CD4-positive, alpha-beta T cell treated with Interleukin-2 at 100 ng/mL for 4 hours (primary cell): ENCODE results near the gene ARL13B.

Experiments used
- DNase-seq: peaks from one replicate; pipeline ENCODE4 v3.0.0-alpha.2; 2020; ENCODE audit warnings: low spot score

Gene ARL13B

DNA sequence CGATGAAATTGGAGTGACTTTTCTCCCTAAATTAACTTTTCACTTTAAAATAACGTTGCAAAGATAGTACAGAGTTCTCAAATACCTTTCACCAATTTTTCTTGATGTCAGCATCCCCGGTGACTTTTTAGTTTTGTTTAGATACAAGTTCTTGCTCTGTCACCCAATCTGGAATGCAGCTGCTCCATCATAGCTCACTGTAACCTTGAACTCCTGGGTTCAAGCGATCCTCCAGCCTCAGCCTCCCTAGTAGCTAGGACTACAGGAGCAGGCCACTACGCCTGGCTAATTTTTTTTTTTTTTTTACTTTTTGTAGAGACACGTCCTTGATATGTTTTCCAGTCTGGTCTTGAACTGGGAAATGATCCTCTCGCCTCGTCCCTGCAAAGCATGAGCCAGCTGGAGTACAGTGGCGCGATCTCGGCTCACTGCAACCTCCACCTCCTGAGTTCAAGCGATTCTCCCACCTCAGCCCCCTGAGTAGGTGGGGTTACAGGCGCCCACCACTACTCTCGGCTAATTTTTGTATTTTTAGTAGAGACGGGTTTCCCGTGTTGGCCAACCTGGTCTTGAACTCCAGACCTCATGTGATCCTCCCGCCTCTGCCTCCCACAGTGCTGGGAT is 83.7 kb downstream of the ARL13B start:
- DNase-seq = no peak

DNA sequence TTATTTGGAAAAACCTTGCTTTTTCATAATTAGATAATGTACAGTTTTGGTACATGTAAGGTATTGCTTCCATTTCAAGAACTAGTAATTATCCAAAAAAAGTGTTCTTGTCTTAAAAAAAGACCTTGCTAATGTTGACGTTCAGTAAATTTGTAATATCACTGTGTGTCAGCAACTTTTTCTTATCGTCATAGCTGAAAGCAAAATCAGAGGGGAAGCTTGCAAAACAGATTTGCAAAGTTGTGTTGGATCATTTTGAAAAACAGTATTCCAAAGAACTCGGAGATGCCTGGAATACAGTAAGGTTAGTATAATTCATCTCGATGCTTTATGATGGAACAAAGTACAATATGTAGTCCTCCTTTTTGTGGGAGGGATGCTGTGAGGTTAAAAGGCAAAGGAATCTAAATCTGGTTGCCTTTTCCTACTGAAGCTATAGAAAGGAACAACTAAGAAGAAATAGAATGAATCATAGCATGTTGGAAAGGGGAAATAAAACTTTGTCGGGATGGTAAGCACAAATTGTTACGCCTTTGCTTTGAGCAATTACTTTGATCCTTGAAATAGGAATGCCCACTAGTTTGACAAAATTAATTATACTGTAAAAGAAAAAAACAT is 84.4 kb downstream of the ARL13B start:
- DNase-seq = no peak

DNA sequence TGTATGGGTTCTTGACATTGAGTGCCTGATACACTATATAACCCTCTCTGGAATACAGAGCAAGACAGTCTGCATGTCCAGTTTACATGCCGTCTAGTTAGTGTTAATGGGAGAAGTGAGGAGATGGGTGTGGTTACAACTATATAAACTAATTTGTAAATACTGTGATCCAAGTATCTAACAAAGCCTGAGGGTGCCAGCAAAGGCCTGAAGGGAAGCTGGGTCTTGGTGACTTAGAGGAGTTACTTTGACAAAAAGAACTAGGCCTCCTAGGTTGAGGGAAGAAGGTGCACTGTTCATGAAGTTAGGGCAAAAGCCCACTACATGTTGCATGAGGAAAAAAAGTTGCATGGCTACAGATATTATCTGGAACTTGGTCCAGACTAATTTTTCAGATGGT is 85.2 kb downstream of the ARL13B start:
- DNase-seq = no peak

DNA sequence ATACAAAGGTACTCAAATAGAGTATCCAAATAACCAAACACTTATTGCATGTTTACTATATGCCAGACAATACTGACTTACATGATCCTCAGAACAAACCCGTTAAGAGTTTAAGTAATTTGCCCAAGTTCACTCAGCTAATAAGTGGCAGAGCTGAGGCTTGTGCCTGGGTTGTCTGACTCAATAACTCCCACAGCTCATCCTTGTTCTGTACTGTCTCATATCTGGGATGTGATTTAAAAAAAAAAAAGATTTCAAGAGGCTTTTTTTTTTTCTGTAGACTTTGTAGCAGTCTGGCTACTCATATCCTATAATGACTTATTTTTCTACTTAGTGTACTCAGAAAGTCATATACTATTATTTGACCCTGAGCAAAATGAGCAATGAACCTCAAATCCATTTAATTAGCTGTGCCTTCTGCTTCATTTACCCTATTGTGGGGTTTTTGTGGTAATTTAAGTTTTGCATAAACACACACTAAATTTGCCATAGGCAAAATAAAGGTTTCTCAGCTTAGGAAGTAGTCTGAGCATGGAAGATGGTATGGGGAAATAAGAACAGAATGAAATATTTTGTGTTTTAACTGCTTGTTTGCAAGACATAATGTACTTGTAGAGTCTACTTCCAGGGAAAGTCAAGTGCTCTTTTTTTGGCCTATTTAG is 86.0 kb downstream of the ARL13B start:
- DNase-seq = no peak

DNA sequence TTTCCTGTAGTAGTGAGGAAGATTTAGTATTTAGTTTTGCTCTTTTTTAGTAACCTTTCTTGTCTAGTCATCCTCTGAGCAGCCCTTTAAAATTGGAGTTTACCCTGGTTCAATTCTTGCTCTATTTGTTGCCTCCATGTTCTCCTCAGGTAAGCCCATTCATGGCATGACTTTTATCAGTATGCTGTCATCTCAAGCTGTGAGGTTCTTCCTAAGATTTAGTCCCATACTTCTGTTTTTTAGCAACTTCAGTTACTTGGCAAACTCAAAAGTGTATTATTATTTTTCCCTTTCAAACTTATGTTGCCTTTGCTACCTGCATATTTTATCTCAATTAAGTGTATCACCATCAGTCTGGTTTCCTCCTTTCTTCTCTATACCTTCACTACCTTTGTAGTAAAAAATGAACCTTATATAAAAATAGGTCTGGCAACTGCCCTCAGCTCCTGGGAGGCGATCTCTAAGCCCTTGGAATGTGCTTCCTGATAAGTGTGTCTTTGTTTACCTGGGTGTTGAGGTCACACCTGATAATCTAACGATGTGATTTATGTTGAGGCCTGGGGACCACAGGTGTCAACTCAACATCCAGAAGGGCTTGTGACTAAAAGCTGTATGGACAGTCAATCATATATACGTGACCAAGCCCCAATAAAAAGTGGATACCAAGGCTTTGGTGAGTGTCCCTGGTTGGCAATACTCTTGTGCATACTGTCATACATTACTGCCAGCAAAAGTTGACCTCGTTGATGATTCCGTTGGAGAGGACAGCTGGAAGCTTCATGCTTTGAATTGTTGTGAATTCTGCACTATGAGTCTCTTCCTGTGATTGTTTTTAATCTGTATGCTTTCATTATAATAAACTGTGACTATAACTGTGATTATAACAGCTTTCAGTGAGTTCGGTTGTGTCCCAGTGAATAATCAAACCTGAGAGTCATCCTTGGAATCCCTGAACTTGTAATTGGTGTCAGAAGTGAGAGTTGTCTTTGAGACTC is 86.8 kb downstream of the ARL13B start:
- DNase-seq = no peak

DNA sequence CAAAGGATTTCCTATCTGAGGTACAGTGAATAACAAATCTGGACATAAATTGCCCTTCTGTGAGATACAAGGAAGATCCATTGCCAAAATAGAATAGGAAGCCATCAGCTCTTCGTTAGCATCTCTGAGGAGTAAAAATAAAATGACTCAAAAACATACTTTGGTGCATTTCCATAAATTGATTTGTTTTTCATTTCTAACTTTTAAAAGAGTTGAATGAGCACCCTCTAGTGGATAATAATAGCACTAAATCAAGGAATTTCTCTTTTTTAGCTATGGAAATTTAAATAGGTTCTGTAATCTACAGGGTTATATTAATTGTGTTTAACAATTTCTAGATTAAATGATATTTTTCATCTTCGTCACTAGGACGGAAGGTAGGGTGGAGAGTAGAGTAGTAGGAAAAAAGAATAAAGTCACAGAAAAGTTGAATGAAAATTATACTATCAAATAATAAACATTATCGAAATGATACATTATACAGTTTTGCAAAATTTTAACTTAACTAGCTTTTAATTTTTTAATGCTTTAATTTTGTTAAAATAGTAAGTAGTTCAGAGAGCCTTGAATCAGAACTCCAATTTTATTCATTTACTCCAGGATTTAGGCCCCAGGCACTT is 89.3 kb downstream of the ARL13B start:
- peak; percentile 39 for DNase-seq

DNA sequence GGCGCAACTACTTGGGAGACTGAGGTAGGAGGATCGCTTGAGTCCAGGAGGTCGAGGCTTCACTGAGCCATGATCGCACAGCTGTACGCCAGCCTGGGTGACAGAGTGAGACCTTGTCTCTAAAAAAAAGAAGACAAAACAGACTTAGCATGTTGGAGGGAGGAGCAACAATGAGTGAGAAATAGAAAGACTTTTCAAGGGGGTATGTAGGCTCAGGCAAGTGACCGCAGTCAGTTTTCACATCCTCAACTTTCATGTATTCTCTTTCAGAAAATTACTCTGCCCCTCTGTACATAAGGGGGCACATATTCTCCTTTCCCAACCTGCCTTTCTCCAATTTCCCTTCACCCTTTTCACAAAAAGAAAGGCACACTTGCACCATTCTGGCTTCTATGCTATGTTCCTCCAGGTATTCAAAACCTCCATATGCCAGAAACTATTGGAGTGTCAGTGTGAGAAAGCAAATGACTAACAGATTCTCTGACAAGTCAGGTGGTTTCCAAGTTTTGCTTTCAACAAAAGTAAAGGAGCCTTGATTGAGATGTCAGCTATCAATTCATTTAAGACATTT is 90.5 kb downstream of the ARL13B start:
- DNase-seq = no peak

DNA sequence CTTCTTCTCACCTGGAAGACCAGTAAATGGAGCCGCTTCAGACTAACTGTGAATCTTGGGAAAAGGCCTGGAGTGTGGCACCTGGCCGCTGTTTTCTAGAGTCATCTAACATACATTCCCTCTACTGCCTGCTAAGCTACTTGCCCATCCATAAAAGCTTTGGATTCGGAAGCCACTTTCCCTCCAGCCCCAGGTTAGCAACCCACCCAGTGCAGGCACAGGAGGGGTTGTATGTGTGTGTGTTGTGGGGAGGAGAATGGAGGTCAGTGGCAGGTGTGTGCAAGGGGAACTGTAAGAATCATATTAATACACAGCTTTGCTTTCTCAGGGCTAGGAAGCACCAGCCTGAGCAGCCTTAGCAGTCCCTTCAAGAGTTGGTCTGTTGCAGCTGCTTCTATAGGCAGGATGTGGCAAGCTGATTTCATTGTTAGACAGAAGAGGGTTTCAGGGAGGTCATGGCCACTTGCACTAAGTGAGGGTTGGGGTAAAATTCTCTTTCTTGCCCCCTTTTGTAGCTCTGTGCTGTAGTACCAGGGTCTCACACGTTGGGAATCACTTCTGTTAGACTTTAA is 91.8 kb downstream of the ARL13B start:
- DNase-seq = no peak

DNA sequence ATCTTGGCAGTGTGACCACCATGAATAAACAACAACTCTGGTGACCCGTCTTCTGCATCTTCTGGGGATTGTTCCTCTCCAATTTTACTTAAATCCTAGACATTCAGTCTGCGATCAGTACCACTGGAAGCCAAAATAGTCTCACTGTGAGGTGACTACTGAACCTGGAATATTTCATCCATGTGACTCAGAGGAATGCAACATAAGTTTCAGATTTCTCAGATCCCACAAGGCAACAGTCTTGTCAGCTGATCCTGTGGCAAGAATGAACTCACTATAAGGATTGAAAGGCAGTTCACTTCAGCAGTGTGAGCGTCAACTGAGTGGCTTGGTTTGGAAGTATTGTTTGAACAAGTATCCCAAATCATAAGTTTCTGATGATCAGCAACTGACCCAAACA is 96.1 kb downstream of the ARL13B start:
- DNase-seq = no peak

DNA sequence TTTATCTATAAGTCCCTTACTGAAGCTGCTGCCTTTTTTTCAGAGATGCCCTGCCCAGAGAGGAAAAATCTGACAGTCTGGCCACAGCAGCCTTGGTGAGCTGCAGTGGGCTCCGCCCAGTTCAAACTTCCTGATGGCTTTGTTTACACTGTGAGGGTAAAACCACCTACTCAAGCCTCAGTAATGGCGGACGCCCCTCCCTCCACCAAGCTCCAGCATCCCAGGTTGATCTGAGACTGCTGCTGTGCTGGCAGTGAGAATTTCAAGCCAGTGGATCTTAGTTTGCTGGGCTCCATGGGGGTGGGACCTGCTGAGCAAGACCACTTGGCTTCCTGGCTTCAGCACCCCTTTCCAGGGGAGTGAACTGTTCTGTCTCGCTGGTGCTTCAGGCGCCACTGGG is 100.6 kb downstream of the ARL13B start:
- peak; percentile 20 for DNase-seq

DNA sequence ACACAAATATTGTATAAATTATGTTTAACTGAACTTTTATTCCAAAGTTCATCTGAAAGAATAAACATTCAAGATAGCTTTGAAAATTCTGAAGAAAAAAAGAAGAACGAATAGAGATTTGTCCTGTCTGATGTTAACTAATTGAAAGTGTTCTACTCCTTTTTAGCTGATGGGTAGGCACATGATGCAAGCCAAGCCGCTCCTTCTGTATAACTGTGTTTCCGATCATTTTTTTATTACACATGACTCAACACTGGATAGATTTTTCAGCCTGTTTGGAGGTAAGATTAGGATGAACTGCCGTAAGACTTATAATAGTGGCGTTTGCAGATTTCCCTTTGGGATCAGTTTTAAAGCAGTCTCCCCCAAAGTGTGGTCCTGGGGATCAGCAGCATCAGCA is 101.9 kb downstream of the ARL13B start:
- DNase-seq = no peak

DNA sequence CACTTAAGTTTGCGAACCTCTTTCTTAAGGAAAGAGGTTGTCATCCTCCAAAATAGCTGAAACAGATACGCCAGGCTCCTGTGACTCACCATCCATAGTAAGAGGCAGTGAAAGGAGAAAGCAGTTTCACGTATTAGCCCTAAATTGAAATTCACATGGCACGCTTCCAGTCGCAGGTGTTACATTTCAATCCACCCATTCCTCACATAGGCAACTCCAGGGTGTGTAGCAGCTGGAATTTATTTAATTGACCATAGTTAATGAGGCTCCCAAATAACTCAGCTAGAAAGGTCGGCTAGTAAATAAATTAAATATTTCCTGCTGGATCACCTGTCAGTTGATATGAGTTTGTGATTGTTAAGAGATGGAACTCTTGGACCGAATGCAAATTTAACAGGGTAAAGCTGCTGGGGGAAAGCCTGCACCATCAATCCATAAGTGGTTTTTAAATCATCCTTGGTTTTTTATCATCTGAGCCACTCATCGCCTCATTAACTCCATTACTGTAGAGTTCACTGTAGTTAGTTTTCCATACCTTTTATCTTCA is 102.5 kb downstream of the ARL13B start:
- no peak for DNase-seq

DNA sequence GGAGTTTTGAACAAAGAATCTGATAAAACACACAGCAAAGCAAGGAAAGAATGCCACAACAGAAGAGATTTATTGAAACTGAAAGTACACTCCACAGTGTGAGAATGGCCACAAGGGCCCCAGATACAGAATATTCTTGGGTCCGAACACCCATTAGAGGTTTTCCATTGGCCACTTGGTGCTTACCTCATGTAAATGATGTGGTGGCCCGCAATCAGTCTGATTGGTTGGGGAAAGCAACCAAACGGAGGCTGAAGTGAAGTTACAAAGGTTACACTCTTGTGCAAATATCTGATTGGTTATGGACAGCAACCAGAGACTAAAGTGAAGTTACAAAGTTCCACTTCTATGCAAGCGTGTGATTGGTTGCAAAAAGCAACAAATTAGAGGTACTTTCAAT is 103.3 kb downstream of the ARL13B start:
- DNase-seq = no peak

DNA sequence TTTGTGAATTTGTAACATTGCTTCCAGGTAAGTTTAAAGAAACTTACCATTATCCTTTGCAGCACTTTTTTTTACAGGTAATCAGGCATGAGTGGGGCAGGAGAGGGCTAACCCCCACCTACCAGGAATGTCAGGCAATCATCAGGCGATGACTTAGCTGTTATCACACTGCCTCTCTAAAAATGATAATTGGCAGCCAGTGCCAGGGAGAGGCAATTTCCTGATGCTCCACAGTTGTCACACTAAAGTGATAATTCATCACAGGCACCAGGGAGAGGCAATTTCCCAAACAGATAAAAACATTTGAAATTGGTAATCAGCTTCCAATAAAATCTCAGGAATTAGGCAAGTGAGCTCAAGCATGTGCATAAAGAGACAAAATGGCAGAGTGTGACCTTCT is 109.2 kb downstream of the ARL13B start:
- no peak for DNase-seq

DNA sequence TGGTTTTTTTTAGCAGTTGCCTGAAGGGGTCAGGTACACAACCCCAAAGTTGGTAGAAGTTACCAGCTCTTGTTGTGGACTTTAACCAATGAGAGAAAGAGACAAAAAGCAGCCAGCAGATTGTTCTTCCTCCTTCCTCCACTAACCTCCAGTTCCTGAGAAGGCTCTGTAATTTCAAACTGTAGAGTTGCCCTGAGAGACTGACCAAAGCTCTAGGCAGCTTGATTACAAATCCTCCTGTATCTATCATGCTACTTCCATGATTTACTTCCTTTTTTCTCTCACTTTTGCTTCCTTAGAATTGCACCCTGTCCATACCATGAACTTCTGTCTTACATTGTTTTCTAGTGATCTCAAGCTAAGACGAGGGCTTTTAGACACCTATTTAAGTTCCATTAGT is 112.1 kb downstream of the ARL13B start:
- no peak for DNase-seq

DNA sequence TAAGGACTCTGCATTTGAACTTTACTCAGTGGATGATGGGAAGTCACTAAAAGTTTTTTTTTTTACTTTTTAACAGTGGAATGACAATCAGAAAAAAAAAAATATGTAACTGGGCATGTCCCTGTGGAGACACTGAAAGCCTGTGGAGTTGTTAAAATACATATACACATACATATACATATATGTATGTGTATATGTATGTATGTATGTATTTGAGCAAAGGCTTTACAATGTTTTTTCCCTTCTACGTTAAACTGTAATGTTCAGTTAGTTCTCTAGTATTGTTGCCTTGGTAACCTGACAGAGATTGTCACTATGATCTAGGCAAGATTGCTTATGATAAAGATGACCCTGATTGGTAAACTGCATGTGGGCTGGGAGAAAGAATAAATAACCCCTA is 113.2 kb downstream of the ARL13B start:
- no peak for DNase-seq

DNA sequence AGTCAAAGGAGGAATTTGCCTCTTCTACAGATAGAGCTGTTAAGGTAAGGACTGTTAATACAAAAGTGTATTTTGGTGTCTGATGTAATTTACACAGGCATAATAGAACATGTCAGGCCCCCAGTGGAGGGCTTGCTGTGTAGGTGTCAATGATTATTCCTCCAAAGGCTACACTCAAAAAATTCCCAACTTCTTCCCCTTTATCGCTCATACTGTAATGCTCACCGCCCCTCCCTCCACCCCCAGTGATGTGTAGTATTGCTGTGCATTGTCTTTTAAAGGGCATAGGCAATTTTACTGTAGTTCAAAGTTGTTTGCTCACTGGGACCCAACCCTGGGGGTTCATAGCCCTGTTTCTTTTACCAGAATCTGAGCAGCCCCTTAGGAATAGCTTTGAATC is 115.2 kb downstream of the ARL13B start:
- DNase-seq = no peak

DNA sequence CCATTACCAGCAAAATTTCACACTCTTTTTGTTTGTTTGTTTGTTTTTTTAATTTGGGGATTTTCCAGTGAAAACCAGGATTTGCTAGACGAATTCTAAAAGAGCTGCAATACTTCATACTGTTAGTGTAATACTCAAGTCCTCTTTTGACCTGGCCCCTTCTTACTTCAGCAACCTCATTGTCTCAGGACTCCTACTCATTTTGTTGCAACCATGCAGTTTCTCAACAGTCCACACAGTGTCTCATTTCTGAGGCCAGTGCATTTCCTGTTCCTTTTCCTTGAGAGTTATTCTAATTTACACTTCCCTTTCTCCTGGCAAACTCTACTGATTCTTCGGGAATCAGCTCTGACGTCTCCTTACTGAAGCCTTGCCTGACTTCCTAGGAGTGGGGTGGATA is 118.5 kb downstream of the ARL13B start:
- no peak for DNase-seq

DNA sequence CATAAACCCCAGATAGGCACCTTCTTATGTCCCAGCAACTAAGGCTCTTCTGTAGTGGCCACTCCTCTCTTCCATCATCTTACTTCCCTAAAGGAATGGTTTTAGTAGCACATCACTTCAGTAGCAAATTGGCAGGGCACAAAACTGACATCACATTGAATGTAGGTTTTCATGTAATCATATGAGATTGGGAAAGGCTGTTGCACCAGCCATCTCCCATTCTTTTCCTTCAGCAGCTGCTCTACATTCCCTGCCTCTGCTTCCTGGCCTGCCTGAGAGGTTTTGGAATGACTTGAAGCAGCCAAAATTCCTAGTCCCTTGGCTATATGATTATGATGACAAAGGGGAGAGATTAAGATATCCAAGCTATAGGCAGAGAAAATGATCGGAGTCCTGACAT is 119.4 kb downstream of the ARL13B start:
- no peak for DNase-seq

DNA sequence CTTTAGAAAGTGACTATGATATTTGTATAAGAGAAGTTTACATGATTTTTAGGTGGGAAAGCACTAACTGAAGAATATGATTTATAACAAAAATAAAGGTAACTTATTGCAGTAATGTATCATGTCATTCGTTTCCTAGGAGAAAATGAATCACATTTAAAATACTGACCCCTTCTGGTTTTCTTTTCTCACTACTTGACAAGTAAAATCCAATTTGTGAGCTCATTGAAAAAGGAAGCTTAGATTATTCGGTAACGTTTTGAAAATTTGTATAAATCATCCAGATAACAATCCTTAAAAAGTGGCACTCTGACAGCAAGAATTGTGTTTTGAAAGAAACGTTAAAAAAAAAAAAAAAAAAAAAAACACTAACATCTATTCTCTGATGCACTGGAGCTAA is 121.9 kb downstream of the ARL13B start:
- DNase-seq = no peak
